Smooth muscle cell of the brain vasculature (primary cell): Measurements from ENCODE around the gene MERTK.
"Not testable (repeated sequence)": the region's sequence is repeated elsewhere in the genome, so short reads cannot be mapped to it uniquely, and the experiment has no call there.

Experiments
- DNase-seq: peaks from one replicate; pipeline ENCODE4 v3.0.0-alpha.2; 2012; ENCODE audit warnings: low read depth, low spot score

The MERTK gene

GRCh38 chr2:111909997-111910396 is 11.6 kb downstream of the MERTK start:
- not testable (repeated sequence) for DNase-seq

DNA sequence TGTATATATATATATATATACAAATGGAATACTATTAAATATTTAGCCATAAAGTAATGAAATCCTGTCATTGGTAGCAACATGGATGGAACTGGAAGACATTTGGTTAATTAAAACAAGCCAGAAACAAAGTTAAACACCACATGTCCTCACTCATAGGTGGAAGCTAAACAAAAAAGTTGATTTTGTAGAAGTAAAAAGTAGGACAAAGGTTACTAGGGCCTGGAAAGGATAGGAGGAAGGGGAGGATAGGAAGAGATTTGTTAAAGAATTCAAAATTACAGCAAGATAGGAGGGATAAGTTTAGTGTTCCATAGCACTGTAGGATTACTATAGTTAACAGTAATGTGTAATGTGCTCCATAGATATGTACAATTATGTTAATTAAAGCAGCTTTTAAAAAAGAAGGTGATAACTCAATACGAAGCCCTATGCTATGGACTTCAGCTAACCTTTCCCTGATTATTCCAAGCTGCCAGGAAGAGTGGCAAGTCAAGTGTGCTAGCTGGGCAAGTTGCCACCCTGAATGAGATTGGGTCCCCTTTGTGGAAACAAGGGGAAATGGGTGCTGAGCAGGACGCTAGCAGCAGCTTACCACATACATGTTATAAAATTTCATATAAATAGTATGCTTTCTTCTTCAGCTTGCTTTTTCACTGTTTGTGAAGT is 12.3 kb downstream of the MERTK start:
- DNase-seq, result no peak

- DNase-seq, result not testable (repeated sequence)
These were observed 13.0 kb downstream of the MERTK start for GRCh38 chr2:111911295-111911977.

- no peak for DNase-seq
These were observed 14.1 kb downstream of the MERTK start for GRCh38 chr2:111912547-111912946.

DNA sequence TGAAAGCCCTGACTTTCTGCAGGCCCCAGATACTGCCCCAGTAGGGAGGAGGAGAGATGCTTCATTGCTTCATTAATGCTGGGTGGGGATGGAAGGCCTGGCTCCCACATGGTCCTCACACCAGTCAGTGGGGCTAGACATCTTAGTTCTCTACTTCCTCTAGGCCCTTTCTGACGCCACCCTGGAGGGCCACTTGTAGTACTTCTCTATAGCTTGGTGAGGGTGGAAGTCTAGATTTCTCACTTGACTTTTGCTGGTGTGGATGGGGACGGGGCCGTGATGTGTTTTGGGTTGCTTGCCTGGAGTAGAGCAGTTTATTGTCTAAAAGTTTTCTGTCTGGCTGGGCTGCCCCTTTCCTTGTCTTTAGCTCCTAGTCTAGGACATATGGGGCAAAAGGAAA is 18.7 kb downstream of the MERTK start:
- DNase-seq, result no peak

DNA sequence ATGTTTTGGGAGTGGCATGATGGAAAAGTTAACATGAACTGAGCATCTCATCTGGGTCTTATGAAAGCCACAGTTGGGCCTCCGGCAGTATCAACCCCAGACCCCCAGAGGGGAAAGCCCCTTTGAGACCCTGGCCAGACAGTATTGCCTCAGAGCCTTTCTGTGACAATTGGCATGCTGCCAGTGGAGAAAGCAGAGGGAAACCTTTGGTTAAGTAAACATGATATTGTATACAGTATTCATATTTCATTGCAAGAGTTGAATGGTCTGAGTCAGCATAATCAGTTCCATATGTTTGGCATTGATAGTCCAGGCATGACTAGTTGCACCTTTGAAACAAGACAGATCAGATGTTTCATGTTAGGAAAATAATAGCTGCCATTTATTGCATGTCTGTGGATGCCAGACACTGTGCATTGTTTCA is 20.0 kb downstream of the MERTK start:
- DNase-seq, result peak; percentile 84

- DNase-seq, result no peak
These were observed 21.0 kb downstream of the MERTK start for GRCh38 chr2:111919365-111919764.

DNA sequence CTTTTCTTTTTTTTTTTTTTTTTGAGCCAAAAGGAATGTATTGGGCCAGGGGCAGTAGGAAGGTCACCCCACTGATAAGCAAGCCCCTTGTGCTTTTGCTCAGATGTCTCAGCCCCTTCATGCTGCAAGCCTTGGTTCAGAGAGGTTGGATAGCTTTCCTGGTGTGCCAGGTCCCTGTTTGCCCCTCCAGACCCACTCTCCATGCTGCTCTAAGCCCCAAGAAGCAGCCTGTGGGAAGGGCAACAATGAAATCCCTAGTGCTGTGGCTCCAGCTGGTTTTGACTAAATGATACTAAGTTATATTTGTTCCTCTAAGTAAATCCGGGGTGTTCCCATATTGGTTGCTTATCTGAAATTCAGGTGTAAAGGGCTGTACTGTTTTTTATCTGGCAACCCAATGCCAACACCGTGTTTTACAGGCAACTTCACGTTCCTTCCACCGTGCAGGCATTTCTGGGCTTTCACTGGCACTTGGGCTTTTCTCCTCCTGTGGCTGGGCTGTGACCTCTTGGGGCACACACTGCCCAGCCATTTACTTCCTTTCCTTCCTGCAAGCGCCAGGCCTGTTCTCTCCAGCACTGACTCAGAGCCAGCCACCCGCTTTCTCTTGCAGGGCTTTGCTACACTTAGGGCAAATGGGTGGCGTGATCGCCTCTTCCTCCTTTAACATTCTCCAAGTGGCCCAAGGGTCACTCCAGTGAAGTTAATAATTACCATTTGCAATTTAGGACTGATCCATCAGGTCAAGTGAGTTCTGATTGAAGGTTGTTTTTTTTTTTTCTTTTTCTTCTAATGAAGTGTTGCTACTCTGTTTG is 21.6 kb downstream of the MERTK start:
- DNase-seq, result no peak

DNA sequence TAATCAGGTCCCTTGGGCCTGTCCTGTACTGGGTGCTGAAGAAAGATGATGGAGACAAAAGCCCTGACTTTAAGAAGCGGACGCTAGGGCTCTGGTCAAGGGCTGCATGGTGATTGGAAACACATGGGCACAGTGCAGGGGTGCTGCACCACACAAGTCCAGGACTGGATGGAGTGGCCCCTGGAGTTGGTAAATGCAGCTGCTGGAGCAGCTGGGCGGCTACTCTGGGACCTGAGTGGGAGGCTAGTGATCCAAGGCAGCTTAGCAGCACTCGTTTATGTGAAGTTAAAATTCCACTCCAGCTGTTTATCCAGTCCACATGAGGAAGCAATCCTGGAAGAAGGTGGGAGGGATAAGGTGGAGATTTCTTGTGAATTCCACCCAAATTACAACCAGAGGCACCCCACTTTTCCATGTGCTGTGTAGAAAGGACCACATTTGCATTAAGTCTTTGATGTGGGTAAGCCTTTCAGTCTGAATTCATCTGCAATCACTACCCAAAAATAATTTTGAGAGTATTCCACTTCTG is 24.9 kb downstream of the MERTK start:
- DNase-seq, result no peak

GRCh38 chr2:111924617-111925107 is 26.3 kb downstream of the MERTK start:
- no peak for DNase-seq

- DNase-seq, result no peak
These were observed 29.3 kb downstream of the MERTK start for GRCh38 chr2:111927723-111928122.

GRCh38 chr2:111930409-111930808 is 32.0 kb downstream of the MERTK start:
- no peak for DNase-seq

GRCh38 chr2:111930875-111931274 is 32.5 kb downstream of the MERTK start:
- DNase-seq, result no peak

- DNase-seq, result no peak
These were observed 34.5 kb downstream of the MERTK start for GRCh38 chr2:111932841-111933291.

DNA sequence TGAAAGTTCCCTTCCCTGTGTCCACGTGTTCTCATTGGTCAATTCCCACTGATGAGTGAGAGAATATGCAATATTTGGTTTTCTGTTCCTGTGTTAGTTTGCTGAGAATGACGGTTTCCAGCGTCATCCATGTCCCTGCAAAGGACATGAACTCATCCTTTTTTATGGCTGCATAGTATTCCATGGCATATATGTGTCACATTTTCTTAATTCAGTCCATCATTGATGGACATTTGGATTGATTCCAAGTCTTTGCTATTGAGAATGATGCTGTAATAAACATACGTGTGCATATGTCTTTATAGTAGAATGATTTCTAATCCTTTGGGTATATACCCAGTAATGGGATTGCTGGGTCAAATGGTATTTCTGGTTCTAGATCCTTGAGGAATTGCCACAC is 35.5 kb downstream of the MERTK start:
- DNase-seq, result not testable (repeated sequence)

- no peak for DNase-seq
These were observed 38.5 kb downstream of the MERTK start for GRCh38 chr2:111936881-111937280.

- DNase-seq, result no peak
These were observed 40.0 kb downstream of the MERTK start for GRCh38 chr2:111938392-111938791.

- no peak for DNase-seq
These were observed 42.2 kb downstream of the MERTK start for GRCh38 chr2:111940333-111941196.

DNA sequence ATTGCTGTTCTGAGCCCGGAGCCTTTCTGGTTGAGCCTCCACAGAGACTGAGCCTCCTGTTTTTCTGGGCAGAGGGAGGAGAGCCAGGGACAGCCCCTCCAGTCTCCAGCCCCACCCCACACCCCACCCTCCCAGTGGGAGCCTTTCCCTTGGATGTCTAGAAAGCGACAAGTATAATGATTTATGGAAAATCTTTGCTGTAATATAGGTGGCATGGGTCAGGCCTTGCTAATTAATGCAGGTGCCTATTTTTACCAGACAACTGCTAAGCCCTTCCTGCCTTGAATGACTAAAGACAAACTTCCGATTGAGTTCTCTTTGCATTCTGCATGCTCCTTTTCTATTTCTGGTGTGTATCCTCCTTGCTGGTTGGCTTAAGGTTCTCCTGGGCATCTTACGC is 43.1 kb downstream of the MERTK start:
- no peak for DNase-seq

DNA sequence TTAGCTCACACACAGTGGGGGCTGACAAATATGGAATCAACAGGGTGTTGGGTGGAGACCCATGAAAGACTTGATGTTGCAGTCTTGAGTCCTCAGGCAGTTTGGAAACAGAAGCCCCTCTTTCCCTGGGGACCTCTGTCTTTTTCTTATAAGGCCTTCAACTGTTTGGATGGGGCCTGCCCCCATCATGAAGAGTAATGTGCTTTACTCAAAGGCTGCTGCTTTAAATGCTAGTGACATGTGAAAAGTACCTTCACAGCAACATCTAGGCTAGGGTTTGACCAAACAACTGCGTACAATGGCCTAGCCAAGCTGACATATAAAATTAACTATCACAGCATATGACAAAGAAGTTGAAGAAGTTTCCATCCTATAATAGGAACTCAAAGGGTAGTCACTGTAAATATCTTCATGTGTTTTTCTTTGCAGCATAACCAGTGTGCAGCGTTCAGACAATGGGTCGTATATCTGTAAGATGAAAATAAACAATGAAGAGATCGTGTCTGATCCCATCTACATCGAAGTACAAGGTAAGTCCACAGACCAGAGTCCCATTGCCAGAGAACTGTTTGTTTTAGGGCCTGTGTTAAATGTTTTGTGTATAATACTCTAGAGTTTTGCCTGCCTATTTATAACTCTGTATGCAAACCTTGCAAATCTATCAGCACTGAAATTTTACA is 46.3 kb downstream of the MERTK start:
- DNase-seq, result no peak
